ENCODE results near the gene AMH. TPM values are rescaled to one million over a fixed set of nuclear protein-coding genes. Genes with fewer than 3 reads are reported as not detected.

The AMH gene
- total RNA-seq, 1 experiment from 2014 or later: 42.8 TPM

GRCh38 chr19:2217591-2217990 lies 31.5 kb upstream of the AMH start:
- CTCF ChIA-PET: no interaction called here
- Histone ChIP-seq H3K36me3 (ENCODE audit: control insufficient read depth in 1 of 2, insufficient read depth in 2 of 2, low read length in 2 of 2) (peaks cover 33 to 44% of the 10 kb centered on the region in 2 experiments; a peak in 3 of 4 replicates), H3K4me1 (ENCODE audit: control insufficient read depth in 1 of 2, insufficient read depth in 2 of 2, low read length in 2 of 2) (no peaks in the 10 kb centered on the region), H4K20me1 (ENCODE audit: insufficient read depth) (no peaks in the 10 kb centered on the region), H3K9ac (ENCODE audit: low read length) (no peak overlapping the region), H2AFZ (ENCODE audit: low read depth, low read length, poor library complexity, severe bottlenecking) (no peak overlapping the region), H3K9me3 (ENCODE audit: control insufficient read depth in 1 of 2, insufficient read depth in 1 of 2, low read depth in 1 of 2, low read length in 2 of 2) (no peaks in the 10 kb centered on the region), H3K4me2 (ENCODE audit: low read length) (no peak overlapping the region), H3K27me3 (ENCODE audit: insufficient read depth, low read length) (no peaks in the 10 kb centered on the region), H3K79me2 (ENCODE audit: insufficient read depth, low read length) (peaks cover 4% of the 10 kb centered on the region; the same call in 1 of the 2 replicates), H3K27ac (ENCODE audit: low read depth, low read length) (no peak overlapping the region), H3K4me3 (replicated peaks in 1 of 2; ENCODE audit: low read depth in 1 of 2, low read length in 2 of 2) (no peak overlapping the region), H3K9me2 (ENCODE audit: insufficient read depth) (no peaks in the 10 kb centered on the region)
- intact Hi-C loops (cut with micrococcal nuclease): no loop called here
- ATAC-seq: no peak
- DNase-seq (ENCODE audit: low read depth, low spot score): no peak
- RAD21 ChIA-PET (ENCODE audit: low non-redundant PET in 1 of 2, low total read pairs in 2 of 2, uncharacterized antibody in 2 of 2, unreplicated experiment in 2 of 2): no interaction called here
- BruUV-seq (replicated peaks): no TSS peak
- POLR2A ChIA-PET: no interaction called here
- TF ChIP-seq FOSL1 (IDR thresholded peaks at IDR 0.05; ENCODE audit: low read depth) (no peak), TCF7L2 (IDR thresholded peaks at IDR 0.05; ENCODE audit: borderline replicate concordance, extremely low read depth, insufficient read depth, insufficient read length) (no peak), POLR2AphosphoS5 (IDR thresholded peaks at IDR 0.05; ENCODE audit: low read depth, low read length) (no peak), REST (IDR thresholded peaks at IDR 0.05; ENCODE audit: low read depth) (no peak), MAX (IDR thresholded peaks at IDR 0.05) (no peak), EGR1 (IDR thresholded peaks at IDR 0.05; ENCODE audit: low read depth) (no peak), JUND (IDR thresholded peaks at IDR 0.05) (no peak)
- TF ChIP-seq, protein P1, sequence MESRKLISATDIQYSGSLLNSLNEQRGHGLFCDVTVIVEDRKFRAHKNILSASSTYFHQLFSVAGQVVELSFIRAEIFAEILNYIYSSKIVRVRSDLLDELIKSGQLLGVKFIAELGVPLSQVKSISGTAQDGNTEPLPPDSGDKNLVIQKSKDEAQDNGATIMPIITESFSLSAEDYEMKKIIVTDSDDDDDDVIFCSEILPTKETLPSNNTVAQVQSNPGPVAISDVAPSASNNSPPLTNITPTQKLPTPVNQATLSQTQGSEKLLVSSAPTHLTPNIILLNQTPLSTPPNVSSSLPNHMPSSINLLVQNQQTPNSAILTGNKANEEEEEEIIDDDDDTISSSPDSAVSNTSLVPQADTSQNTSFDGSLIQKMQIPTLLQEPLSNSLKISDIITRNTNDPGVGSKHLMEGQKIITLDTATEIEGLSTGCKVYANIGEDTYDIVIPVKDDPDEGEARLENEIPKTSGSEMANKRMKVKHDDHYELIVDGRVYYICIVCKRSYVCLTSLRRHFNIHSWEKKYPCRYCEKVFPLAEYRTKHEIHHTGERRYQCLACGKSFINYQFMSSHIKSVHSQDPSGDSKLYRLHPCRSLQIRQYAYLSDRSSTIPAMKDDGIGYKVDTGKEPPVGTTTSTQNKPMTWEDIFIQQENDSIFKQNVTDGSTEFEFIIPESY (IDR thresholded peaks at IDR 0.05; ENCODE audit: extremely low read depth, insufficient replicate concordance, low read length): no peak

Data from HCT116 (cell line).